Activated CD4-positive, CD25-positive, alpha-beta regulatory T cell (primary cell): ENCODE results near the gene BEND3.
"Not testable (repeated sequence)": the region's sequence is repeated elsewhere in the genome, so short reads cannot be mapped to it uniquely, and the experiment has no call there.

Experiments
- DNase-seq, 4 experiments: peaks; one replicate each; lab custom pipeline; 2025; lab: John Stamatoyannopoulos, UW

Gene BEND3

GRCh38 chr6:107114926-107115694 lies at the start of gene BEND3:
TSS of gene BEND3 (minus strand) at chr6:107115515. CDS start at chr6:107099285, 16,230 bp downstream.
- DNase-seq = peak in 2 of 4 experiments; percentile 7 to 36

DNA sequence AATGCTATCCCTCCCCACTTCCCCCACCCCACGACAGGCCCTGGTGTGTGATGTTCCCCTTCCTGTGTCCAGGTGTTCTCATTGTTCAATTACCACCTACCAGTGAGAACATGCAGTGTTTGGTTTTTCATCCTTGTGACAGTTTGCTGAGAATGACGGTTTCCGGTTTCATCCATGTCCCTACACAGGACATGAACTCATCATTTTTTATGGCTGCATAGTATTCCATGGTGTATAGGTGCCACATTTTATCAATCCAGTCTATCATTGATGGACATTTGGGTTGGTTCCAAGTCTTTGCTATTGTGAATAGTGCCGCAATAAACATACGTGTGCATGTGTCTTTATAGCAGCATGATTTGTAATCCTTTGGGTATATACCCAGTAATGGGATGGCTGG lies 49.0 kb upstream of the BEND3 start:
- not testable (repeated sequence) for DNase-seq

GRCh38 chr6:107161521-107161920 lies 46.2 kb upstream of the BEND3 start:
- no peak for DNase-seq

GRCh38 chr6:107156617-107157016 lies 41.3 kb upstream of the BEND3 start:
- DNase-seq = no peak

- no peak for DNase-seq
Observed at GRCh38 chr6:107154801-107155160, 39.5 kb upstream of the BEND3 start.

DNA sequence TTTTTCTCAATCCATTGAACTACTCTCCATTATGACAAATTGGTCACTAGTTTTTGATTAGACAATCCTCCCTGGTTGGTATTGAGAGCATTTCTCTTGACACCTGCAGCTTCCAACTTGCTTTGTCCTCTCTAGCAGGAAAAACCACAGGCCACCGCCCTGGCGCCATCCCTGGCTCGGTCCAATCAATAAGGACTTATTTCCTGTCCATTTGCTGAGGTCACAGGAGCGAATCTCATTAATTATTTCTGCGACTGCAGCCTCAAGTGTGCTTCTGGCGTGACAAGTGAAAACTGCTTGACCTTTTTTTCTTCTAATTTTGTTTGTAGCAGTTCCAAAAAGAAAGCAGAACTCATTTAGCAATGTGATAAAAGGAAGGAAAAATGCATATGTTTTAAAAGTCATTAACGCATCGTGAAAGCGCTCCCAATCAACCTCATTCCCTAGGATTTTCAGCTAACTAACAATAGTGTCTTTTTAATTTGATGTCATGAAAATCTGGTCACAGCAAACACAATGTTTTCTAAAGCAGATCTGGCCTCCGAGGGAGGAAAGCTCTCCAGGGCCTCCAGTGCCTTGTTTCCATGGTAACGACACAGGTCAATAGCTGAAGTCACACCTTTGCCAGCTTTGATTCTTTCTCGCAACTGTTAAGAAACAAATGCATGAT lies 39.0 kb upstream of the BEND3 start:
- DNase-seq = no peak

GRCh38 chr6:107152638-107153430 lies 37.5 kb upstream of the BEND3 start:
- DNase-seq = no peak

- DNase-seq = no peak
Observed at GRCh38 chr6:107144666-107145065, 29.4 kb upstream of the BEND3 start.

- no peak for DNase-seq
Observed at GRCh38 chr6:107144014-107144413, 28.7 kb upstream of the BEND3 start.

- DNase-seq = no peak
Observed at GRCh38 chr6:107140581-107140980, 25.3 kb upstream of the BEND3 start.

GRCh38 chr6:107136324-107136723 lies 21.0 kb upstream of the BEND3 start:
- not testable (repeated sequence) for DNase-seq

DNA sequence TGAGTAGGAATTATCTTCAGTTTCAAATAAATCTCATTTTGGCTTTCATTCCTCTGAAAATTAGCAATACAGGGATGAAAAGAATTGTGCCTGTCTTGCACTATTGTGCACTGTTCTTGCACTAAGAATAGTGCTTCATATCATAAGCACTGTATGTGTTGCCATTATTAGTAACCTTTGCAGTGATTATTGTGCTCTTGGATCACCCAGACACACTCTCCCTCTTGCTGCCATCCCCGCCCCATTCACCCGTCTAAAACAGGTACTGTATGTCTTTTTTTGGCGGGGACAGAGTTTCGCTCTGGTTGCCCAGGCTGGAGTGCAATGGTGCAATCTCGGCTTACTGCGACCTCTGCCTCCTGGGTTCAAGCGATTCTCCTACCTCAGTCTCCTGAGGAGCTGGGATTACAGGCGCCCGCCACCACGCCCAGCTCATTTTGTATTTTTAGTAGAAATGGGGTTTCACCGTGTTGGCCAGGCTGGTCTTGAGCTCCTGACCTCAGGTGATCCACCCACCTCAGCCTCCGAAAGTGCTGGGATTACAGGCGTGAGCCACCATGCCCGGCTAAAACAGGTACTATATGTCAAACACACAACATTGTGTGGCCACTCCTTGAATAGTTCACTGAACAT lies 19.8 kb upstream of the BEND3 start:
- not testable (repeated sequence) for DNase-seq

- no peak for DNase-seq
Observed at GRCh38 chr6:107132330-107132954, 17.1 kb upstream of the BEND3 start.

DNA sequence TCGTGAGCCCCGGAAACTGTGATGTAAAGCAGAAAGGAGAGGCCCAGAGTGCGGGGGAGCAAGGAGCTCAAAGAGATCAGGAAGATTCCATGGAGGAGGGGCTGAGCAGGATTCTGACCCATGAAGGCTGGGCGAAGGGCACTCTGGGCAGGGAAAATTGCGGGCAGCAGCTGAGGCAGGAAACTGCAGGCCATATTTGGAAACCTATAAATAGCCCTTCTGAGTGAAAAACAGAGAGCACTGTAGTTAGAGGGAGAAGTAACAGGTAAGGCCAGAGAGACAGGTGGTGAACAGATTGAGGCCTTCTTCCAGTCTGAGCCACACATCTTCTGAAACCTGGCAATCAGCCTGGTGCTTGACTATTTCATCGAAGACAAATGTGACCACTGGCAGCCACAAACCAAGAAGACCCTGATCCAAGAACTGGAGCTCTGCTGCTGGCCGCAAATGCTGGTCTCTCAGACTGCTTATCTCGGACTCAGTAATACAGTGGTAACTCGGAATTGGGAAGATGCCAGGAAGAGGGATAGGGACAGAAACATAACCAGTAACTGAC lies 14.1 kb upstream of the BEND3 start:
- DNase-seq = no peak

- no peak for DNase-seq
Observed at GRCh38 chr6:107128577-107128976, 13.3 kb upstream of the BEND3 start.

- DNase-seq = no peak
Observed at GRCh38 chr6:107128175-107128574, 12.9 kb upstream of the BEND3 start.

DNA sequence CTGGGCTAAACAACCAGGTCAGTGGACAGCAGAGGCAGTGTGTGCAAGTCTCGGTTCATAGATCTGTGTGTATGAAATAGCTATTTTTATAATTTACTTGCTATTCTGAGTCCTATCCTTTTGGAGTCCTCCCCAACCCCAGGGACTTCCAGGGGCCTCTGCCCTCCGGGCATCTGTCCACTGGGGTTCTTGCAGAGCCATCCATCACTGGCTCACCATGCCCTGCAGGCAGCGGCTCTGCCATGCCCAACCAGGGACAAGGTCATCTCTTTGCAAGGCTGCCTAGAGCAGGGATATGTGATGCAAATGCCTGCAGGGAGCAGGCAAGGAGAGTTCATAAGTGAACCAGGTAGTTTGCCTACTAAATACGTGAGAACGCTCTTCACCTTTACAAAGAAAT lies 10.5 kb upstream of the BEND3 start:
- no peak for DNase-seq

DNA sequence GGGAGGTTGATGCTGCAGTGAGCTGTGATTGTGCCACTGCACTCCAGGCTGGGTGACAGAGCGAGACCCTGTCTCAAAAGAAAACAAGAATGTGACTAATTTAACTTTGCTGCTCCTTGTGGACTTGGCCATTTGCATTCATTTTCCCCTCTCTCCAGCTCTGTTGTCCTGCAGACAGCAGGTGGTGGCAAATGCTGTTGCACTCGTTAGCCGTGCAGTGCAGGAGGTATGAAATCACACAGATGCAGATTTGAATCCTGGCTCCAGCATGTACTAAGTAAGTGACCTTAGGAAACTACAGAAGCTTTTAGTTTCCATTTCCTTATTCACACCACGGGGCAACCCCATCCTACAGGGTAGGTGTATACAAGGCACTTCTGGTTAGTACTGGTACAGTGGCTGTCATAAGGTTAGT lies 9.6 kb upstream of the BEND3 start:
- no peak for DNase-seq

GRCh38 chr6:107123501-107123900 lies 8.2 kb upstream of the BEND3 start:
- DNase-seq = no peak

DNA sequence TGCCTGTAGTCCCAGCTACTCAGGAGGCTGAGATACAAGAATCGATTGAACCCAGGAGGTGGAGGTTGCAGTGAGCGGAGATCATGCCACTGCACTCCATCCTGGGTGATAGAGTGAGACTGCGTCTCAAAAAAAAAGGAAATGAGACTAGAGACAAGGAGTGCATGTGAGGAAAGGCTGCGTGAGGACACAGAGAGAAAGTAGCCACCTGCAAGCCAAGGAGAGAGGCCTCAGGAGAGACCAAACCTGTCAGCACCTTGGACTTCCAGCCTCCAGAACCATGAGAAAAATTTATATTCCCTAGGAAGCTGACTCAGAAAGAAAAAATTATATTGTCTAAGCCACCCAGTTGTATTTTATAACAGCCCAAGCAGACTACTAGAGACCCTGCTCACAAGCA lies 7.4 kb upstream of the BEND3 start:
- no peak for DNase-seq

DNA sequence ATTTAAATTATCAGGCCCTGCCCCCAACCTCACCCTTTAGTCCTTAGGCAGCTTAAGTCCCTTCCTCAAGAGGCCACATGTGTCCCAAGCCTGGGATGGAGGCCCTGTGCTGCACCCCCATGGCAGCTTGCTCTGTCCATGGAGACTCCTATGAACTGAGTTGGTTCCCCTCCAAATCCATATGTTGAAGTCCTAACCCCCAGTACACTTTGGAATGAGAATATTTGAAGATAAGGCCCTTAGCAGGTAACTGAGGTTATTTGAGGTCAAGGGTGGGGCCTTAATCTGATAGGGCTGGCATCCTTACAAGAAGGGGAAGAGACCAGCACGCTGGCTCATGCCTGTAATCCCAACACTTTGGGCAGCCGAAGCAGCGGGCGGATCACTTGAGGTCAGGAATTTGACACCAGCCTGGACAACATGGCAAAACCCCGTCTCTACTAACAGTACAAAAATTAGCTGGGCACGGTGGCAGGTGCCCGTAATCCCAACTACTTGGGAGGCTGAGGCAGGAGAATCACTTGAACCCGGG lies 6.7 kb upstream of the BEND3 start:
- no peak for DNase-seq
